Left lung (tissue), 10 donors: ENCODE measurements around the gene CDH6. TPM values are rescaled to one million over a fixed set of nuclear protein-coding genes. Genes with fewer than 3 reads are reported as not detected.

Experiments
- ATAC-seq: fragments of 200-7000 bp; cut with Tn5 transposase; one replicate; pipeline ENCODE4 v1.9.1; 2020; ENCODE audit warnings: moderate library complexity
- DNase-seq, 4 donors: peaks; one replicate each; pipeline ENCODE4 v3.0.0-alpha.2; 2013 to 2020
- H3K27ac ChIP-seq, 2 donors: fragments of 200-600 bp; sonication (generic) in 1 of 2; one replicate each; pipeline versions ENCODE4 v1.5.0 to v1.8.0; 2020 to 2021
- H3K27me3 ChIP-seq, 2 donors: fragments of 200-600 bp; sonication (generic) in 1 of 2; one replicate each; pipeline versions ENCODE4 v1.5.0 to v1.8.0; 2020 to 2021
- H3K36me3 ChIP-seq, 2 donors: fragments of 200-600 bp; sonication (generic) in 1 of 2; one replicate each; pipeline versions ENCODE4 v1.5.0 to v1.8.0; 2020 to 2021
- H3K4me1 ChIP-seq, 2 donors: fragments of 200-600 bp; one replicate each; pipeline ENCODE4 v1.8.0; 2021
- H3K4me3 ChIP-seq, 2 donors: fragments of 200-600 bp; sonication (generic) in 1 of 2; one replicate each; pipeline versions ENCODE4 v1.5.0 to v1.8.0; 2020 to 2021; ENCODE audit warnings: mild to moderate bottlenecking in 1 of 2
- H3K9me3 ChIP-seq, 2 donors: fragments of 200-600 bp; sonication (generic) in 1 of 2; one replicate each; pipeline versions ENCODE4 v1.5.0 to v1.8.0; 2020 to 2021
- intact Hi-C, 2 donors: fragments of 100-400 bp; cut with DNase I; formaldehyde crosslinking; loops; one replicate each; pipeline versions ENCODE4 v1.11.2 to v1.14.2; 2022
- polyA plus RNA-seq, 6 donors: library from polyadenylated mRNA; unstranded; fragments of 120-200 nt; gene quantifications; one replicate each; pipeline ENCODE4 v1.2.1, GENCODE V29; 2013; ENCODE audit not compliant: insufficient read length in 6 of 6
- total RNA-seq, 2 donors: library from RNA; stranded (reverse); fragmentation: NEBNext Ultra II Directional; extraction: Animal tissue kit (Norgen Biotek cat#: 25700); gene quantifications; one replicate each; pipeline ENCODE4 v1.2.1, GENCODE V29; 2021
- TF ChIP-seq, protein P1 (sequence below), 2 donors: fragments of 200-600 bp; sonication (generic) in 1 of 2; IDR thresholded peaks; one replicate each; pipeline versions ENCODE4 v1.5.0 to v1.8.0; 2021; ENCODE audit warnings: antibody characterized with exemption in 2 of 2
- donor health status: DM: no; HTN: yes; CAD: no.
- donor health status: DM: no; HTN: no; CAD: no.

The CDH6 gene
- total and polyA plus RNA-seq, 8 donors, result 7.4 to 13.2 (median 9.1) TPM

DNA sequence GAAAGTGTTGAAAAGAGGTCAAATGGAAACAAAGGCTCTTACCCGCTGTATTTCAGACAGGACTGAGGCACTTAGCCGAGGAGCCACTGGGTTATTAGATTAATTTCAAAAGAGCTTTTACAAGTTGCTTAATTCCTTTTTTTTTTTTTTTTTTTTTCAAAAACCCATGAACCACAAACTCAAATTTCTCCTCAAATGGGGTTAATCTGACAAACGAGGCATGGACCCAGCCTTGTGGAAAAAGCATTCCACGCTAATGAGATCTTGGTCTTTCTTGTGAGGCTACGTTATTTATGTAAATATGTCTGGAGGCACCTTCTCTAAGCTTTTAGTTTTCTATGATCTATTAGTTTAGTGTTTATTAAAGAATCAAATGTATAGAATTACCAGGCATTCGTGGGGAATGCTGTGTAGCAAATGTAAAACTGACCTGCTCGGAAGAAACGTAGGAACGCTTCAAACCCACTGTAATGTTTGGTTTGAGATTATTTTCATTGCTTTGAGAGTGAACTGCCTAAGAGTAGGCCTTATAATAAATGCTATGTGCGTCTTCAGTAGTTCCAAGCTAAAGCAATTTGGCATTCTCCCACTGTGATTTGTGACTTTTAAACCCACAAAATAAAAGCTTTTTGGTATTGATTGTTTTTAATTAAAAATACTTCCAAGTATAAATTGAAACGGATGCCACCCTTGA, 134.7 kb downstream of the CDH6 start:
- no peaks in the 10 kb centered on the region for H3K9me3 ChIP-seq
- no peak for DNase-seq
- H3K4me3 ChIP-seq, result no peak overlapping the region
- ATAC-seq, result no peak
- H3K27me3 ChIP-seq, result no peaks in the 10 kb centered on the region
- H3K27ac ChIP-seq, result no peak overlapping the region
- TF ChIP-seq, protein P1, sequence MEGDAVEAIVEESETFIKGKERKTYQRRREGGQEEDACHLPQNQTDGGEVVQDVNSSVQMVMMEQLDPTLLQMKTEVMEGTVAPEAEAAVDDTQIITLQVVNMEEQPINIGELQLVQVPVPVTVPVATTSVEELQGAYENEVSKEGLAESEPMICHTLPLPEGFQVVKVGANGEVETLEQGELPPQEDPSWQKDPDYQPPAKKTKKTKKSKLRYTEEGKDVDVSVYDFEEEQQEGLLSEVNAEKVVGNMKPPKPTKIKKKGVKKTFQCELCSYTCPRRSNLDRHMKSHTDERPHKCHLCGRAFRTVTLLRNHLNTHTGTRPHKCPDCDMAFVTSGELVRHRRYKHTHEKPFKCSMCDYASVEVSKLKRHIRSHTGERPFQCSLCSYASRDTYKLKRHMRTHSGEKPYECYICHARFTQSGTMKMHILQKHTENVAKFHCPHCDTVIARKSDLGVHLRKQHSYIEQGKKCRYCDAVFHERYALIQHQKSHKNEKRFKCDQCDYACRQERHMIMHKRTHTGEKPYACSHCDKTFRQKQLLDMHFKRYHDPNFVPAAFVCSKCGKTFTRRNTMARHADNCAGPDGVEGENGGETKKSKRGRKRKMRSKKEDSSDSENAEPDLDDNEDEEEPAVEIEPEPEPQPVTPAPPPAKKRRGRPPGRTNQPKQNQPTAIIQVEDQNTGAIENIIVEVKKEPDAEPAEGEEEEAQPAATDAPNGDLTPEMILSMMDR (IDR thresholded peaks at IDR 0.05), result no peak
- intact Hi-C loops, result no loop called here
- no peaks in the 10 kb centered on the region for H3K36me3 ChIP-seq
- H3K4me1 ChIP-seq, result no peaks in the 10 kb centered on the region

- ATAC-seq (no peak), DNase-seq (no peak)
- Histone ChIP-seq H3K27ac (no peak overlapping the region), H3K4me1 (no peaks in the 10 kb centered on the region), H3K27me3 (no peaks in the 10 kb centered on the region), H3K9me3 (no peaks in the 10 kb centered on the region), H3K4me3 (no peak overlapping the region), H3K36me3 (no peaks in the 10 kb centered on the region)
- TF ChIP-seq, protein P1 (IDR thresholded peaks at IDR 0.05), result no peak
- intact Hi-C loops, result no loop called here
Measured at GRCh38 chr5:31329715-31330114, 136.2 kb downstream of the CDH6 start.

- H3K36me3 ChIP-seq, result no peaks in the 10 kb centered on the region
- DNase-seq, result no peak
- TF ChIP-seq, protein P1 (IDR thresholded peaks at IDR 0.05), result no peak
Measured at GRCh38 chr5:31332160-31332559, 138.7 kb downstream of the CDH6 start.

DNA sequence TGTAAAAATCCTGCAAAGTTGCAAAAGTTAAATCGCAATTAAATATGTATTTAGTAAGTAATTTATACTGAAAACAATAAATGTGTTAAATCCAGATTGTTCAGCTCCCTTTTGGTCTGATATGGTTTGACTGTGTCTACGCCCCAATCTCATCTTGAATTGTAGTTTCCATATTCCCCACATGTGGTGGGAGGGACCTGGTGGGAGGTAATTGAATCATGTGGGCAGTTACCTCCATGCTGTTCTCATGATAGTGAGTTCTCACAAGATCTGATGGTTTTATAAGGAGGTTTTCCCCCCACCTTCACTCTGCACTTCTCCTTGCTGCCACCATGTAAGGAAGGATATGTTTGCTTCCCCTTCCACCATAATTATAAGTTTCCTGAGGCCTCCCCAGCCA, 140.0 kb downstream of the CDH6 start:
- Histone ChIP-seq H3K4me1 (no peaks in the 10 kb centered on the region), H3K27me3 (no peaks in the 10 kb centered on the region), H3K36me3 (no peaks in the 10 kb centered on the region), H3K27ac (no peak overlapping the region), H3K4me3 (no peak overlapping the region), H3K9me3 (no peaks in the 10 kb centered on the region)
- ATAC-seq, result no peak
- TF ChIP-seq, protein P1 (IDR thresholded peaks at IDR 0.05), result no peak
- no peak for DNase-seq
- intact Hi-C loops, result no loop called here

More at GRCh38 chr5:31332160-31332559, 138.7 kb downstream of the CDH6 start:
- no peaks in the 10 kb centered on the region for H3K9me3 ChIP-seq
- no peaks in the 10 kb centered on the region for H3K27me3 ChIP-seq
- H3K27ac ChIP-seq, result no peak overlapping the region
- no peaks in the 10 kb centered on the region for H3K4me1 ChIP-seq
- intact Hi-C loops, result no loop called here
- no peak for ATAC-seq
- H3K4me3 ChIP-seq, result no peak overlapping the region

- DNase-seq (no peak), ATAC-seq (no peak)
- Histone ChIP-seq H3K27ac (no peak overlapping the region), H3K9me3 (no peaks in the 10 kb centered on the region), H3K36me3 (no peaks in the 10 kb centered on the region), H3K27me3 (no peaks in the 10 kb centered on the region), H3K4me3 (no peak overlapping the region), H3K4me1 (no peaks in the 10 kb centered on the region)
- intact Hi-C loops, result no loop called here
- TF ChIP-seq, protein P1 (IDR thresholded peaks at IDR 0.05), result no peak
Measured at GRCh38 chr5:31334061-31334860, 140.8 kb downstream of the CDH6 start.
